ENCODE results near the gene RPL27. TPM values are rescaled to one million over a fixed set of nuclear protein-coding genes. Genes with fewer than 3 reads are reported as not detected.

The RPL27 gene
- total RNA-seq, 1 donor from 2014 or later = 1,521 TPM

DNA sequence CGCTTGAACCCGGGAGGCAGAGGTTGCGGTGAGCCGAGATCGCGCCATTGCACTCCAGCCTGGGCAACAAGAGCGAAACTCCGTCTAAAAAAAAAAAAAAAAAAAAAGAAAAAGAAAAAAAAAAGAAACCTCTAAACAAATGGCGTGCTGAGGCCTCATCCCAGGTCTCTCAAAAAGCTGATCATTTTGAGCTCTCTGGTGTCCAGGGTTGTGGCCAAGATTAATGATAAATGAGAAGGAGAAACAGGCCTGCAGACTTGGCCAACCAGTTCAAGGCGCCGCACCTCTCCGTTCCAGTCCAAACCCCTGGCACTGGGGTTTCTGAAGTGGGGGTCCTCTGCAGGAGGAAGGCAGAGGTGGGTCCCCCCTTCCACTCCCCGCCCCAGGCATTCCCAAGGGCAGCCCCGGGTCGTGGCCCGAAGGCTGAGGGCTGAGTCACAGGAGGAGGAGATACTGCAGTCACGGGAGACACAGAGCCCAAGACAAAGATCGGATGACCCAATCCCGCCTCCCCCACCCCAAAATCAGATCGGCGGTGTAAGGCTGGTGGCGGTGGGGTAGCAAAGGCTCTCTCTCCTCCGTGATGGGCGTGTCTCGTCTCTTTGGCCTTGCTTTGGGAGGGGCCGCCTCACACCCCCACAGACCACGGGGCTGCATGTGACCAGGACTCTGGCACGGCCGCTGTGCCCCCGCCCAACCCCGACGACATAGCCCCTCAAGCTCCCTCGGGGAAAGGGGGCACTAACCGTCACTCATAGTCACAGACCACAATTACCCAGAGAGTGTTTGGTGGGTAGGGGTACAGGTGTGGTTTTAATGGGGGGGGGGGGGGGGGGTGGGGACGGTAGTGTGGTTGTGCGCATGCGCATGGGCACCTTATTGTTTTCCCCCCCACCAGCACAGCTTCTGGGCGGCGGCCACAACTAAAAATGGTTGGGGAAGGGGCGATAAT is 22.8 kb downstream of the RPL27 start:
- peak; percentile 68 for DNase-seq (ENCODE audit: low spot score)

DNA sequence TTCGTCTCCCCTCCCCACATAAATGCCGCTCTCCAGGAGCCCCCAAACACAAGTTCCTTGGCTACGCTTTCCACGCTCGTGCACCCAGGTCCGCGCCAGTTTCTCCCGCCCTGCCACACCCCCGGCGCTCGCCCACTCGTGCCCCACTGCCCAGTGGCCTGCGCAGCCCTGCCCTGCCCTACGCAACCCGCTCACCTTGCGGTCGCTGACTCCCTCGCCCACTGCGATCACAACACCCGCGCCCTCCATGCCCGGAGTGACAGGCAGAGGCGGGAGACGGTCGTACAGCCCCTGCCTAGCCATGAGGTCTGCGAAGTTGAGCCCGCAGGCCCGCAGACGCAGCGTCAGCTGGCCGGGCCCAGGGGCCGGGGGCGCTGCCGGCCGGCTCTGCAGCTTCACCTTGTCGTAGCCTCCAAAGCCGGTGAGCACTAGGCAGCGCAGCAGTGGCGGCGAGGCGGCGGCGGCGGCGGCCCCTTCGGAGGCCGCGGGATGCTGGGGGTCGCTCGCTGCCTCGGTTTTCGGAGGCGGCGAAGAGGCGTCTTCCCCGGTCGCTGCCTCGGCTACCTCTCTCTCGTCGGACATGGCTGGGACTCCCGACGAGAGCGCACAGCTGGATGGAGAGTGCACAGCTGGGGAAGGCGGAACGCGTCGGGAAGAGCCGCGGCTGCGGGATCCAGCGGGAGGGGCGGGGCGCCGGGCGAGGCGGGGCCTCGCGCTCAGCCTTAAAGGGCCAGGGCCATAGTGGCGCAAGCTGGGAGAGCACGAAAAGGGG is 23.7 kb downstream of the RPL27 start, which contains the start of gene VAT1:
TSS of gene VAT1 (minus strand) at position 645 of the 772 bp plus-strand sequence. CDS start at position 582, 63 bp downstream.
- DNase-seq (ENCODE audit: low spot score) = peak; percentile 87

GRCh38 chr17:43024407-43025289 is 26.4 kb downstream of the RPL27 start, which contains the start of gene RND2:
Gene RND2, plus strand, starts transcription at chr17:43025231. Its CDS starts 117 bp downstream, at chr17:43025348.
- DNase-seq (ENCODE audit: low spot score) = peak; percentile 97

- DNase-seq (ENCODE audit: low spot score) = no peak
These were observed 27.1 kb downstream of the RPL27 start for GRCh38 chr17:43025290-43025657.

- DNase-seq (ENCODE audit: low spot score) = no peak
These were observed 27.7 kb downstream of the RPL27 start for GRCh38 chr17:43025766-43026537.

GRCh38 chr17:43026595-43026994 is 28.4 kb downstream of the RPL27 start:
- peak; percentile 51 for DNase-seq (ENCODE audit: low spot score)

- no peak for DNase-seq (ENCODE audit: low spot score)
These were observed 29.1 kb downstream of the RPL27 start for GRCh38 chr17:43027091-43028032.

- no peak for DNase-seq (ENCODE audit: low spot score)
These were observed 30.1 kb downstream of the RPL27 start for GRCh38 chr17:43028221-43028861.

- DNase-seq (ENCODE audit: low spot score) = no peak
These were observed 32.0 kb downstream of the RPL27 start for GRCh38 chr17:43030137-43030767.

- DNase-seq (ENCODE audit: low spot score) = no peak
These were observed 33.4 kb downstream of the RPL27 start for GRCh38 chr17:43031666-43032065.

- DNase-seq (ENCODE audit: low spot score) = no peak
These were observed 36.0 kb downstream of the RPL27 start for GRCh38 chr17:43033948-43034881.

DNA sequence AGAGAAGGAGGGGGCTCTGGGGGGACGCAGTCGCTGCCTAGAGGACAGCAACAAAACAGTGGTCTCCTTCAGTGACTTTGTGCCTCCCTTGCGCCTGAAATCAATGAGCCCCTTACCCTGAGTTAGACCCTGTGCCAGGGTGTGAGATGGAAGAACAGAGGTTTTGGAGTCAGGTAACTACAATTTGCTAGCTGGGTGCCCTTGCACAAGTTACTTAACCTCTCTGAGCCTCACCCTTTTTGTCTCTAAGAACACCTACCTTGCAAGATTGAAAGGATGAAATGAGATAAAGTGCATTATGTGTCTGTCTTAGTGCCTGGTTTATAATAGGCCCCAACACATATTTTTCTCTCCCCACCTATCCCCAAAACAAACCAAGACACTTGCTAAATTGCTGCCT is 36.7 kb downstream of the RPL27 start:
- no peak for DNase-seq (ENCODE audit: low spot score)

DNA sequence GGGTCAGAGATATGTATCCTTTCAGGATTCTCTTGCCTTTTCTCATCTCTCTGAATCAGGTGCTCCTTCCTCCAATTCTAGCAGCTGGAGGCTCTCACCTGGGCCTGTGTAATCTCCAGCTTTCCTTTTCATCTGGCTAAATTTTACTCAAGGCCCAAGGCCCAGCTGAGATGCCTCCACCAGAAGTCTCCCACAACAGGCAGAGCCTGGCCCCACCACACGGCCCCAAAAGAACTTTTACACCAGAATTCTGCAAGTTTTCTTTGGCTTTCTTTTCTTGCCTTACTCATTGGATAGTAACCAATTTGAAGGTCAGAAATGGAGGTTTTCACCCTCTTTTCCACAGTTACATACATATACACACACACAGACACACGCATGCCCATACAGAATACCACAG is 41.4 kb downstream of the RPL27 start:
- no peak for DNase-seq (ENCODE audit: low spot score)

DNA sequence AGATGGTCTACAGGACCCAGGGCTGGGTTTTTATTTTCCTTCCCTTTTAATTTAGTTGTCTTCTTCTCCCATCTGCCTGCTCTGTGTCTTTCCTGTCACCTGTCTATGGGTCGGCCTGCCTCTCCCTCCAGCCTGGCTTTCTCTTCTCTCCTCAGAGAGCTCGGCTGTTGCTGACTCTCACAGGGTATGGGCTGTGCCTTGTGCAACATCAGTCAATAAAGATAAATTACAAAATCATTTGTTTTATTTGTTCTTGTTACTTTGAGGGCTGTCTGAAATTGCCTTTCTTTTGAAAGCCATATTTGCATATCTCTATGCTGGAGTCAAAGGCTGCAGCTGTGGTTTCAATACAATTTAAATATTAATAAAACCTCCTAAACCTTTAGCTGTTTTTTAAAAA is 42.4 kb downstream of the RPL27 start:
- no peak for DNase-seq (ENCODE audit: low spot score)

- DNase-seq (ENCODE audit: low spot score) = peak; percentile 52
These were observed 43.9 kb downstream of the RPL27 start for GRCh38 chr17:43042025-43042628.

DNA sequence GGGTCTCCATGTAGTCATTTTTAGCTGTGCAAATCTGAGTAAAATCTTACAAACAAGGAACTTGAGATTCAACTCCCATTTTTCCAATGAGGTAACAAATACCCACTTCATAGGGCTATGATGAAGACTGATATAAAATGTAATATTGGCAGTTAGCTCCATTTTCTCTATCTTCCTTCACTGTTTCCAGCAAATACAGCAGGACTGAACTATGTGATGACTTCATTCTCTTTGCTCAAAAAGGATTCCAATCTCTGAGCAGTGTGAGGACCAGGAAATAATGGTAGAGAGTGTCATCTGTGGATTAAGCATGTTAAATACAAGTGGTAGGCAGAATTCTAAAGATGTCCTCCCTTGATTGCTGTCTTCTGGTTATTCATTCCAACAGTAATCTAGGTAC is 45.1 kb downstream of the RPL27 start:
- DNase-seq (ENCODE audit: low spot score) = peak; percentile 25

GRCh38 chr17:43044024-43044423 is 45.8 kb downstream of the RPL27 start:
- DNase-seq (ENCODE audit: low spot score) = no peak

All from umbilical cord (tissue), 2 donors.